Body of pancreas (tissue), 4 donors: ENCODE results near the gene MS4A6E.

Experiments used
- POLR2A ChIP-seq, 3 donors: fragments of 450-650 bp; IDR thresholded peaks; one replicate each; pipeline ENCODE4 v1.6.1; 2016; ENCODE audit warnings: antibody characterized with exemption in 3 of 3, mild to moderate bottlenecking in 2 of 3
- TF ChIP-seq, protein P1 (sequence below), 7 experiments: fragments of 450-650 bp in 4 of 7; fragments of 200-600 bp in 3 of 7; sonication (generic) in 3 of 7; IDR thresholded peaks; one replicate each; pipeline ENCODE4 v1.5.1; 2016 to 2019; ENCODE audit warnings: antibody characterized with exemption in 7 of 7

DNA sequence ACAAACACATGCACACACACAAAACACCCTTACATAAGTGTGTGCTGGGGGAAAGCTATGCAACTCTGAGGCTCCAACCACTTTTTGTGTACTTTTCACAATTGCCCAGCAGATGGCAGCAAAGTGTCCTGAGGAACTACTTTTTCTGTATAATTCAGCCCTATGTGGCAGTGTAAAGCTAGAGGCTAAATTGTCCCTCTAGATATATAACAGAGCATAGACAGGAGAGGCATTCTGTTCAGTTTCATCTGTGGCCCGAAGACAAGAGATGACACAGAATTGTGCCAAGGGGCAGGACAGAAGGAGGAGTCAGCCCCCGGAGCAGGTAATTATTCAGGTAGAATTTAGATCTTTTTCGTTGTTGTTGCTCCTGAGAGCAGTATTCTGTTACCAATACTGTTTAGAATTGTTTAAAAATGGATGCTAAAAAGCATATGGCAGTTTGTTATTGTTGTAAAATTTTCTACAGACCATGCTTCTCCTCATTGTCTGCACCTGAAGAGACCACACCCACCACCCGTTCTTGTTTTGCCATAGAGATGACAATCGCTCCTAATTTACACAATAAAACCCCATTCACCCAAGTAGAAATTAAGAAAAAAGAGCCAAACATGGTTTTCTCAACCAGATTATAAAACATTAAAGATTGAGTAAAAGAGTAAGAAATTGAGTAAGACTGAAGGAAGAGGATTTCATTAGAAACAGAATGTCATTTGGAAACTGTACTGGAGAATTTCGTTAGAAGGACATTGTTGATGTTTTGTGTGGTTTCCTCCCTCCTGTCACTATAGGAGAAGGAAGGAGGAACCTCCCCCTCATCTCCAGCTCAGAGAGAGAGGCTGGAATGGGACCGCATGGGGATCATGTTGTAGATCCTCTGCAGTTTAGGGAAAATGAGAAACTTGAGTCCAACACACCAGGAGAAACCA, 36.8 kb downstream of the MS4A6E start:
- TF ChIP-seq, protein P1, sequence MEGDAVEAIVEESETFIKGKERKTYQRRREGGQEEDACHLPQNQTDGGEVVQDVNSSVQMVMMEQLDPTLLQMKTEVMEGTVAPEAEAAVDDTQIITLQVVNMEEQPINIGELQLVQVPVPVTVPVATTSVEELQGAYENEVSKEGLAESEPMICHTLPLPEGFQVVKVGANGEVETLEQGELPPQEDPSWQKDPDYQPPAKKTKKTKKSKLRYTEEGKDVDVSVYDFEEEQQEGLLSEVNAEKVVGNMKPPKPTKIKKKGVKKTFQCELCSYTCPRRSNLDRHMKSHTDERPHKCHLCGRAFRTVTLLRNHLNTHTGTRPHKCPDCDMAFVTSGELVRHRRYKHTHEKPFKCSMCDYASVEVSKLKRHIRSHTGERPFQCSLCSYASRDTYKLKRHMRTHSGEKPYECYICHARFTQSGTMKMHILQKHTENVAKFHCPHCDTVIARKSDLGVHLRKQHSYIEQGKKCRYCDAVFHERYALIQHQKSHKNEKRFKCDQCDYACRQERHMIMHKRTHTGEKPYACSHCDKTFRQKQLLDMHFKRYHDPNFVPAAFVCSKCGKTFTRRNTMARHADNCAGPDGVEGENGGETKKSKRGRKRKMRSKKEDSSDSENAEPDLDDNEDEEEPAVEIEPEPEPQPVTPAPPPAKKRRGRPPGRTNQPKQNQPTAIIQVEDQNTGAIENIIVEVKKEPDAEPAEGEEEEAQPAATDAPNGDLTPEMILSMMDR (IDR thresholded peaks at IDR 0.05) = peak in 6 of 7 experiments; percentile 67 to 86 (median 78)
- TF ChIP-seq POLR2A (IDR thresholded peaks at IDR 0.05) = no peak
